Activated B cell treated with CpG ODN at 0.5 μM for 24 hours (primary cell): ENCODE results near the gene FBXO10. TPM values are rescaled to one million over a fixed set of nuclear protein-coding genes. Genes with fewer than 3 reads are reported as not detected.
"Not testable (repeated sequence)": the region's sequence is repeated elsewhere in the genome, so short reads cannot be mapped to it uniquely, and the experiment has no call there.

Experiments used
- ATAC-seq: fragments of 200-7000 bp; cut with Tn5 transposase; one replicate; pipeline ENCODE4 v1.10.0; 2021; ENCODE audit warnings: low read depth, mild to moderate bottlenecking, moderate library complexity
- CTCF ChIA-PET: fragments of 350-600 bp; sonication (Branson Sonifier 250); formaldehyde crosslinking; loops from one replicate; lab custom pipeline; 2021; ENCODE audit warnings: antibody characterized with exemption; lab: Charles Lee
- POLR2A ChIA-PET: fragments of 350-600 bp; sonication (Branson Sonifier 250); formaldehyde crosslinking; loops from one replicate; lab custom pipeline; 2021; ENCODE audit warnings: antibody characterized with exemption; lab: Charles Lee
- DNase-seq: peaks from one replicate; pipeline ENCODE4 v3.0.0; 2022
- H3K27ac Mint-ChIP-seq: one replicate; pipeline ENCODE4 v1.8.0; 2020; ENCODE audit warnings: mixed read lengths
- H3K27me3 Mint-ChIP-seq: one replicate; pipeline ENCODE4 v1.8.0; 2021; ENCODE audit warnings: mixed read lengths
- H3K36me3 Mint-ChIP-seq: one replicate; pipeline ENCODE4 v1.8.0; 2021; ENCODE audit warnings: low read depth, mixed read lengths
- H3K4me1 Mint-ChIP-seq: one replicate; pipeline ENCODE4 v1.8.0; 2021; ENCODE audit warnings: mixed read lengths
- H3K4me3 Mint-ChIP-seq: one replicate; pipeline ENCODE4 v1.8.0; 2020; ENCODE audit warnings: mild to moderate bottlenecking, mixed read lengths
- H3K9me3 Mint-ChIP-seq: one replicate; pipeline ENCODE4 v1.8.0; 2020; ENCODE audit warnings: mixed read lengths
- intact Hi-C: fragments of 100-400 bp; cut with micrococcal nuclease; formaldehyde crosslinking; loops from one replicate; pipeline ENCODE4 v1.15.1; 2024
- total RNA-seq: library from RNA; stranded (reverse); gene quantifications from 2 replicates; pipeline ENCODE4 v1.2.3, GENCODE V29; 2022
- TF ChIP-seq, protein P1 (sequence below): fragments of 200-600 bp; IDR thresholded peaks from one replicate; pipeline ENCODE4 v1.8.0; 2022; ENCODE audit warnings: antibody characterized with exemption, mild to moderate bottlenecking

The FBXO10 gene
- total RNA-seq, 1 donor from 2014 or later: 39.4 TPM

- intact Hi-C loops: no loop called here
- Mint-ChIP-seq H3K9me3 (no peaks in the 10 kb centered on the region), H3K4me3 (no peak overlapping the region), H3K27ac (no peak overlapping the region), H3K4me1 (peaks cover 8% of the 10 kb centered on the region), H3K36me3 (peaks cover 67% of the 10 kb centered on the region), H3K27me3 (no peaks in the 10 kb centered on the region)
- ATAC-seq: no peak
- TF ChIP-seq, protein P1, sequence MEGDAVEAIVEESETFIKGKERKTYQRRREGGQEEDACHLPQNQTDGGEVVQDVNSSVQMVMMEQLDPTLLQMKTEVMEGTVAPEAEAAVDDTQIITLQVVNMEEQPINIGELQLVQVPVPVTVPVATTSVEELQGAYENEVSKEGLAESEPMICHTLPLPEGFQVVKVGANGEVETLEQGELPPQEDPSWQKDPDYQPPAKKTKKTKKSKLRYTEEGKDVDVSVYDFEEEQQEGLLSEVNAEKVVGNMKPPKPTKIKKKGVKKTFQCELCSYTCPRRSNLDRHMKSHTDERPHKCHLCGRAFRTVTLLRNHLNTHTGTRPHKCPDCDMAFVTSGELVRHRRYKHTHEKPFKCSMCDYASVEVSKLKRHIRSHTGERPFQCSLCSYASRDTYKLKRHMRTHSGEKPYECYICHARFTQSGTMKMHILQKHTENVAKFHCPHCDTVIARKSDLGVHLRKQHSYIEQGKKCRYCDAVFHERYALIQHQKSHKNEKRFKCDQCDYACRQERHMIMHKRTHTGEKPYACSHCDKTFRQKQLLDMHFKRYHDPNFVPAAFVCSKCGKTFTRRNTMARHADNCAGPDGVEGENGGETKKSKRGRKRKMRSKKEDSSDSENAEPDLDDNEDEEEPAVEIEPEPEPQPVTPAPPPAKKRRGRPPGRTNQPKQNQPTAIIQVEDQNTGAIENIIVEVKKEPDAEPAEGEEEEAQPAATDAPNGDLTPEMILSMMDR: no peak
- no peak for DNase-seq
- POLR2A ChIA-PET: interaction anchor here (0.6 kb wide), 1 partner anchor 1183 kb away, joined by 5 read pairs; no protein-coding TSS in a partner anchor
- CTCF ChIA-PET: no interaction called here
Observed at GRCh38 chr9:37514999-37515398, 61.2 kb downstream of the FBXO10 start.

- H3K4me1 Mint-ChIP-seq, intact Hi-C loops, H3K27ac Mint-ChIP-seq, DNase-seq, H3K4me3 Mint-ChIP-seq, H3K9me3 Mint-ChIP-seq, CTCF ChIA-PET, ATAC-seq, H3K27me3 Mint-ChIP-seq: not testable (repeated sequence)
- POLR2A ChIA-PET: interaction anchor here (0.6 kb wide), 1 partner anchor 1182 kb away, joined by 5 read pairs; no protein-coding TSS in a partner anchor
- peaks cover 64% of the 10 kb centered on the region for H3K36me3 Mint-ChIP-seq
Observed at GRCh38 chr9:37514415-37514814, 61.8 kb downstream of the FBXO10 start.

- ChIA-PET POLR2A (no interaction called here), CTCF (no interaction called here)
- H3K27me3 Mint-ChIP-seq: no peaks in the 10 kb centered on the region
- ATAC-seq (no peak), DNase-seq (no peak)
- H3K9me3 Mint-ChIP-seq: no peaks in the 10 kb centered on the region
- no peak overlapping the region for H3K4me3 Mint-ChIP-seq
- intact Hi-C loops: no loop called here
- TF ChIP-seq, protein P1: no peak
- H3K36me3 Mint-ChIP-seq: peaks cover 62% of the 10 kb centered on the region
- H3K27ac Mint-ChIP-seq: no peak overlapping the region
- H3K4me1 Mint-ChIP-seq: peaks cover 8% of the 10 kb centered on the region
Observed at GRCh38 chr9:37512437-37512836, 63.7 kb downstream of the FBXO10 start.

GRCh38 chr9:37511016-37512010, 64.9 kb downstream of the FBXO10 start:
- H3K4me3 Mint-ChIP-seq: no peak overlapping the region
- CTCF ChIA-PET: interaction anchor here (1.2 kb wide), 1 partner anchor 68 kb away, joined by 3 read pairs; no protein-coding TSS in a partner anchor
- H3K9me3 Mint-ChIP-seq: no peaks in the 10 kb centered on the region
- no peak overlapping the region for H3K27ac Mint-ChIP-seq
- POLR2A ChIA-PET: interaction anchor here (0.7 kb wide), 1 partner anchor 15 kb away, joined by 10 read pairs; no protein-coding TSS in a partner anchor
- DNase-seq: no peak
- no peaks in the 10 kb centered on the region for H3K27me3 Mint-ChIP-seq
- H3K4me1 Mint-ChIP-seq: peaks cover 8% of the 10 kb centered on the region
- ATAC-seq: peak; percentile 78
- TF ChIP-seq, protein P1: no peak
- H3K36me3 Mint-ChIP-seq: peaks cover 65% of the 10 kb centered on the region
- intact Hi-C loops: no loop called here

DNA sequence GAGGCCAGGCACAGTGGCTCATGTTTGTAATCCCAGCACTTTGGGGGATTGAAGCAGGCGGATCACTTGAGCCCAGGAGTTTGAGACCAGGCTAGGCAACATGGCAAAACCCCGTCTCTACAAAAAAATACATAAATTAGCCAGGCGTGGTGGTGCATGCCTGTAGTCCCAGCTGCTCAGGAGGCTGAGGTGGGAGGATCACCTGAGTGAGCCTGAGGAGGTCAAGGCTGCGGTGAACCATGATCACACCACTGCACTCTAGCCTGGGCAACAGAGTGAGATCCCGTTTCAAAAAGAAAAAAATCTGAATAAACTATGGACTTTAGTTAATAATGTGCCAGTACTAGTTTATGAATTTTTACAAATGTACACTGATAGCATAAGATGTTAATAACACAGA, 66.1 kb downstream of the FBXO10 start:
- H3K4me1 Mint-ChIP-seq, POLR2A ChIA-PET, ATAC-seq, H3K9me3 Mint-ChIP-seq, H3K27me3 Mint-ChIP-seq, intact Hi-C loops, DNase-seq, H3K4me3 Mint-ChIP-seq, H3K27ac Mint-ChIP-seq: not testable (repeated sequence)
- peaks cover 64% of the 10 kb centered on the region for H3K36me3 Mint-ChIP-seq
- CTCF ChIA-PET: interaction anchor here (1.2 kb wide), 1 partner anchor 69 kb away, joined by 3 read pairs; no protein-coding TSS in a partner anchor
